H1 (cell line): ENCODE data around the gene GRAPL. TPM values are rescaled to one million over a fixed set of nuclear protein-coding genes. Genes with fewer than 3 reads are reported as not detected.
"Not testable (repeated sequence)": the region's sequence is repeated elsewhere in the genome, so short reads cannot be mapped to it uniquely, and the experiment has no call there.

Experiments
- CTCF ChIA-PET: fragments of 300-600 bp; sonication (Branson Sonifier 250); formaldehyde crosslinking; loops from one replicate; lab custom pipeline; 2021; ENCODE audit not compliant: partially characterized antibody; lab: Charles Lee
- POLR2A ChIA-PET: fragments of 300-600 bp; sonication (Branson Sonifier 250); formaldehyde crosslinking; loops from one replicate; lab custom pipeline; 2021; ENCODE audit warnings: inconsistent platforms; ENCODE audit not compliant: partially characterized antibody; lab: Charles Lee
- DNase-seq, 2 experiments: peaks; one replicate each; pipeline versions ENCODE4 v3.0.0 to v3.0.0-alpha.2; 2010 to 2022; ENCODE audit warnings: low spot score in 2 of 2, low read depth in 1 of 2, mixed read lengths in 1 of 2
- FAIRE-seq: peaks from 2 replicates; lab custom pipeline; 2011; peaks lifted over from hg19 to GRCh38; lab: Jason Lieb, UNC
- H2AFZ ChIP-seq: 2 replicates; pipeline ENCODE4 v1.8.1; 2012; ENCODE audit warnings: low read length, inconsistent platforms
- H2AK5ac ChIP-seq: 2 replicates; pipeline ENCODE4 v1.6.1; 2013; ENCODE audit warnings: low read depth, low read length
- H2BK120ac ChIP-seq: replicated peaks from 2 replicates; pipeline ENCODE3; 2013; ENCODE audit warnings: low read depth, low read length, inconsistent platforms
- H2BK12ac ChIP-seq: 2 replicates; pipeline ENCODE4 v1.6.1; 2013; ENCODE audit warnings: low read depth, low read length
- H2BK15ac ChIP-seq: 2 replicates; pipeline ENCODE4 v1.6.1; 2013; ENCODE audit warnings: low read length
- H2BK20ac ChIP-seq: 2 replicates; pipeline ENCODE4 v1.6.1; 2013; ENCODE audit warnings: low read length
- H2BK5ac ChIP-seq: 2 replicates; pipeline ENCODE4 v1.6.1; 2013; ENCODE audit warnings: low read depth, low read length
- H3K14ac ChIP-seq: 2 replicates; pipeline ENCODE4 v1.6.1; 2013; ENCODE audit warnings: inconsistent platforms; ENCODE audit not compliant: insufficient read length
- H3K18ac ChIP-seq: 2 replicates; pipeline ENCODE4 v1.6.1; 2013; ENCODE audit warnings: low read length; ENCODE audit errors: extremely low read depth
- H3K23ac ChIP-seq: 2 replicates; pipeline ENCODE4 v1.6.1; 2013; ENCODE audit warnings: inconsistent platforms; ENCODE audit not compliant: insufficient read length
- H3K23me2 ChIP-seq: 2 replicates; pipeline ENCODE4 v1.6.1; 2013; ENCODE audit warnings: low read depth, low read length
- H3K27ac ChIP-seq: 2 replicates; pipeline ENCODE4 v1.6.1; 2011; ENCODE audit warnings: low read depth, low read length, inconsistent platforms
- H3K27me3 ChIP-seq, 4 experiments: replicated peaks in 1 of 4; 1 replicate in 1 of 4; 2 replicates in 3 of 4; pipeline versions ENCODE4 v1.6.1 to v1.8.1; 2011 to 2013; ENCODE audit warnings: low read length in 3 of 4, mild to moderate bottlenecking in 3 of 4, inconsistent platforms in 2 of 4, mixed read lengths in 2 of 4, moderate library complexity in 1 of 4; ENCODE audit not compliant: control insufficient read depth in 3 of 4, insufficient read depth in 3 of 4; ENCODE audit errors: extremely low read depth in 1 of 4
- H3K36me3 ChIP-seq, 4 experiments: 2 replicates each; pipeline versions ENCODE4 v1.6.1 to v1.8.1; 2011 to 2013; ENCODE audit warnings: mild to moderate bottlenecking in 4 of 4, low read length in 3 of 4, moderate library complexity in 2 of 4, control low read depth in 1 of 4, inconsistent platforms in 1 of 4; ENCODE audit not compliant: insufficient read depth in 4 of 4, control insufficient read depth in 2 of 4
- H3K4ac ChIP-seq: replicated peaks from 2 replicates; pipeline ENCODE3; 2013; ENCODE audit warnings: low read length, low read depth, mixed read lengths, inconsistent platforms; ENCODE audit not compliant: insufficient read length
- H3K4me1 ChIP-seq, 4 experiments: replicated peaks in 1 of 4; 1 replicate in 1 of 4; 2 replicates in 3 of 4; pipeline versions ENCODE4 v1.6.1 to v1.8.1; 2011 to 2013; ENCODE audit warnings: low read length in 3 of 4, inconsistent platforms in 2 of 4, mixed read lengths in 1 of 4; ENCODE audit not compliant: insufficient read depth in 4 of 4, control insufficient read depth in 3 of 4
- H3K4me2 ChIP-seq, 2 experiments: 2 replicates each; pipeline versions ENCODE4 v1.6.1 to v1.8.1; 2011 to 2013; ENCODE audit warnings: low read depth in 2 of 2, low read length in 2 of 2, control low read depth in 1 of 2, inconsistent platforms in 1 of 2, mild to moderate bottlenecking in 1 of 2; ENCODE audit not compliant: insufficient read depth in 1 of 2
- H3K4me3 ChIP-seq, 4 experiments: fragments of 200-600, 300-600 bp in 1 of 4; sonication (generic), shearing (Covaris generic), sonication (Bioruptor Twin) in 1 of 4; 2 replicates each; pipeline versions ENCODE4 v1.5.1 to v1.8.1; 2011 to 2016; ENCODE audit warnings: low read length in 4 of 4, low read depth in 3 of 4, control low read depth in 2 of 4, inconsistent platforms in 2 of 4, mild to moderate bottlenecking in 2 of 4, mixed read lengths in 1 of 4, moderate library complexity in 1 of 4; ENCODE audit not compliant: insufficient read depth in 2 of 4; ENCODE audit errors: extremely low read depth in 1 of 4
- H3K56ac ChIP-seq: replicated peaks from 2 replicates; pipeline ENCODE3; 2013; ENCODE audit warnings: low read depth, mild to moderate bottlenecking, mixed read lengths, low read length, inconsistent platforms; ENCODE audit not compliant: insufficient read length
- H3K79me1 ChIP-seq: 2 replicates; pipeline ENCODE4 v1.6.1; 2013; ENCODE audit warnings: low read depth, low read length, control low read depth
- H3K79me2 ChIP-seq, 2 experiments: 2 replicates each; pipeline versions ENCODE4 v1.6.1 to v1.8.1; 2012 to 2013; ENCODE audit warnings: low read length in 2 of 2, mild to moderate bottlenecking in 2 of 2, inconsistent platforms in 1 of 2; ENCODE audit not compliant: insufficient read depth in 2 of 2, control insufficient read depth in 1 of 2
- H3K9ac ChIP-seq, 4 experiments: replicated peaks in 1 of 4; 1 replicate in 1 of 4; 2 replicates in 3 of 4; pipeline versions ENCODE4 v1.6.1 to v1.8.1; 2011 to 2013; ENCODE audit warnings: low read depth in 3 of 4, low read length in 3 of 4, control low read depth in 2 of 4, mild to moderate bottlenecking in 2 of 4, moderate library complexity in 2 of 4, inconsistent platforms in 1 of 4; ENCODE audit errors: extremely low read depth in 1 of 4
- H3K9me3 ChIP-seq, 2 experiments: 2 replicates each; pipeline versions ENCODE4 v1.6.1 to v1.8.1; 2012 to 2013; ENCODE audit warnings: mild to moderate bottlenecking in 2 of 2, moderate library complexity in 2 of 2, control low read depth in 1 of 2, inconsistent platforms in 1 of 2, low read depth in 1 of 2, low read length in 1 of 2, mixed read lengths in 1 of 2; ENCODE audit not compliant: insufficient read depth in 2 of 2
- H4K20me1 ChIP-seq, 2 experiments: replicated peaks in 1 of 2; 2 replicates each; pipeline versions ENCODE3 to v1.8.1; 2011 to 2013; ENCODE audit warnings: inconsistent platforms in 2 of 2, low read length in 2 of 2, mild to moderate bottlenecking in 1 of 2; ENCODE audit not compliant: insufficient read depth in 2 of 2, control insufficient read depth in 1 of 2
- H4K5ac ChIP-seq: 2 replicates; pipeline ENCODE4 v1.6.1; 2013; ENCODE audit warnings: low read length, low read depth, mixed read lengths, inconsistent platforms; ENCODE audit not compliant: insufficient read length
- H4K8ac ChIP-seq: 2 replicates; pipeline ENCODE4 v1.8.0; 2013; ENCODE audit warnings: mild to moderate bottlenecking, moderate library complexity, low read length, inconsistent platforms; ENCODE audit not compliant: insufficient read depth; ENCODE audit errors: extremely low read depth
- H4K91ac ChIP-seq: replicated peaks from 2 replicates; pipeline ENCODE3; 2013; ENCODE audit warnings: low read length, mixed read lengths, inconsistent platforms; ENCODE audit not compliant: insufficient read length
- WGBS, 2 experiments: shearing (Covaris generic) in 1 of 2; methylation state at CpG; one replicate each; pipeline versions ENCODE4 v1.1.6 to v1.1.7; 2013 to 2015; ENCODE audit warnings: low lambda C conversion rate in 2 of 2, mixed read lengths in 2 of 2, inconsistent platforms in 1 of 2, low coverage in 1 of 2, missing lambda C conversion rate in 1 of 2; ENCODE audit not compliant: insufficient replicate concordance in 2 of 2, insufficient coverage in 1 of 2, insufficient read length in 1 of 2; ENCODE audit errors: extremely low coverage in 1 of 2, missing lambda C conversion rate in 1 of 2; 5-methylcytosine and 5-hydroxymethylcytosine counted together
- polyA plus RNA-seq, 7 experiments: library from polyadenylated mRNA; depleted of rRNA in 3 of 7; stranded (reverse) in 5 of 7; unstranded in 2 of 7; fragments of >200 nt in 5 of 7; fragments of 200-250 nt in 2 of 7; gene quantifications; 1 replicate in 5 of 7; 2 replicates in 1 of 7; 4 replicates in 1 of 7; pipeline versions ENCODE4 v1.2.1 to v1.2.3, GENCODE V29; 2011 to 2013; ENCODE audit warnings: missing spikeins in 2 of 7, mixed read lengths in 2 of 7
- total RNA-seq: library from RNA; stranded (reverse); fragmentation: NEBNext Ultra II Directional; extraction: Animal tissue kit (Norgen Biotek cat#: 25700); gene quantifications from 2 replicates; pipeline ENCODE4 v1.2.1, GENCODE V29; 2021

GRAPL gene
- total and polyA plus RNA-seq, 2 of the 8 experiments (the other 6 are each of a cell fraction or from before 2014, with no cell fraction given) = 0.15 TPM; not detected in 1

DNA sequence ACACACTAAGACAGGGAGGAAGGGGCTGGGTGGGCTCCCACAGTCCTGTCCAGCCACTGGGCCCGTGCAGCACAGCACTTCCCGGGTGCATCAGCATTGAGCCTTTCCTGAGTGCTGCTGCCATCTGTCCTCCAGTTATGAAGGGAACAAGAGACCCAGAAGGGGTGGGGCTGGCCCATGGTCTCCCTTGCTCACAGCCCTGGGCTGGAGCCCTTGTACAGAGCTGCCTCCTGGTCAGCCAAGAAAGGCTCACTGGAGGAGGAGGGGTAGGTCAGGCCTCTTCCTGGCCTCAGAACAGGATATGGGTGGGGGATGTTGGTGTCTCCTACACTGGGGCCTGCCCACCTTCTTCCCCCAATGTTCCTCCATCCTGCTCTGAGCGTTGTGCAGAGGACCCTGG is 76.0 kb downstream of the GRAPL start:
- not testable (repeated sequence) for H2AFZ ChIP-seq

More for the DNA sequence above, 76.0 kb downstream of the GRAPL start:
- H3K4me3 ChIP-seq, DNase-seq, H3K36me3 ChIP-seq, H2AK5ac ChIP-seq, H3K9ac ChIP-seq, H3K27ac ChIP-seq, H3K27me3 ChIP-seq, H3K79me1 ChIP-seq, POLR2A ChIA-PET, H4K91ac ChIP-seq, H2BK20ac ChIP-seq, H3K18ac ChIP-seq, H4K20me1 ChIP-seq, H2BK15ac ChIP-seq, H2BK120ac ChIP-seq, H4K8ac ChIP-seq, H3K9me3 ChIP-seq, FAIRE-seq, H4K5ac ChIP-seq, H3K14ac ChIP-seq, H3K23ac ChIP-seq, H3K4me1 ChIP-seq, H3K79me2 ChIP-seq, H2BK5ac ChIP-seq, H2BK12ac ChIP-seq, H3K23me2 ChIP-seq, H3K4me2 ChIP-seq, H3K4ac ChIP-seq, H3K56ac ChIP-seq, CTCF ChIA-PET: not testable (repeated sequence)
- WGBS, 2 experiments = no CpG with 5 or more reads among the region's 3 CpGs

Other genes starting within 250 kb of the GRAPL start
- gene SLC5A10, start 175.4 kb upstream of the GRAPL start, total RNA-seq = 0.11 TPM in 1 of 2 replicates, not detected in the other
- gene SLC5A10, start 175.4 kb upstream of the GRAPL start, polyA plus RNA-seq (2011; rRNA removed) = 0.05 and 0.11 TPM in 2 replicates
- 28.7 and 29.0 TPM in 2 replicates for gene FAM83G, start 122.8 kb upstream of the GRAPL start, total RNA-seq
- 15.4 and 21.3 TPM in 2 replicates for gene FAM83G, start 122.8 kb upstream of the GRAPL start, polyA plus RNA-seq (2011; rRNA removed)
- 0.24 and 0.29 TPM in 2 replicates for gene GRAP, start 80.6 kb upstream of the GRAPL start, total RNA-seq
- 0.18 and 0.24 TPM in 2 replicates for gene GRAP, start 80.6 kb upstream of the GRAPL start, polyA plus RNA-seq (2011; rRNA removed)
- 40.8 and 55.8 TPM in 2 replicates for gene EPN2, start 109.8 kb downstream of the GRAPL start, total RNA-seq
- 28.7 and 39.3 TPM in 2 replicates for gene EPN2, start 109.8 kb downstream of the GRAPL start, polyA plus RNA-seq (2011; rRNA removed)
- 24.6 and 25.4 TPM in 2 replicates for gene B9D1, start 235.1 kb downstream of the GRAPL start, total RNA-seq
- gene B9D1, start 235.1 kb downstream of the GRAPL start, polyA plus RNA-seq (2011; rRNA removed) = 65.7 and 74.8 TPM in 2 replicates